GM23338 (cell line): ENCODE measurements around the gene BAMBI. TPM values are rescaled to one million over a fixed set of nuclear protein-coding genes. Genes with fewer than 3 reads are reported as not detected.

Source experiments
- ATAC-seq: fragments of 200-7000 bp; cut with Tn5 transposase; 3 replicates; pipeline ENCODE4 v1.9.1; 2020
- DNase-seq: peaks from one replicate; pipeline ENCODE4 v3.0.0-alpha.2; 2015; ENCODE audit warnings: low spot score
- H2AFZ ChIP-seq: fragments of 200-600 bp; sonication (generic); 2 replicates; pipeline ENCODE4 v1.8.0; 2016; ENCODE audit warnings: antibody characterized with exemption, mild to moderate bottlenecking, moderate library complexity
- H3F3A ChIP-seq: fragments of 200-600 bp; sonication (generic); replicated peaks from 2 replicates; pipeline ENCODE4 v1.8.0; 2017; ENCODE audit warnings: antibody characterized with exemption, mixed run types, low read depth
- H3K27ac ChIP-seq: fragments of 200-600 bp; sonication (generic); 2 replicates; pipeline ENCODE4 v1.6.1; 2016; ENCODE audit warnings: low read depth
- H3K27me3 ChIP-seq: fragments of 200-600 bp; sonication (generic); 2 replicates; pipeline ENCODE4 v1.8.0; 2016; ENCODE audit warnings: mild to moderate bottlenecking, mixed run types, moderate library complexity; ENCODE audit not compliant: insufficient read depth
- H3K36me3 ChIP-seq: fragments of 200-600 bp; sonication (generic); 2 replicates; pipeline ENCODE4 v1.8.0; 2016; ENCODE audit warnings: mild to moderate bottlenecking; ENCODE audit not compliant: insufficient read depth
- H3K4me1 ChIP-seq: fragments of 200-600 bp; sonication (generic); 2 replicates; pipeline ENCODE4 v1.8.0; 2016; ENCODE audit warnings: mild to moderate bottlenecking, moderate library complexity; ENCODE audit not compliant: insufficient read depth
- H3K4me2 ChIP-seq: fragments of 200-600 bp; sonication (generic); 2 replicates; pipeline ENCODE4 v1.7.1; 2017; ENCODE audit warnings: mixed run types
- H3K4me3 ChIP-seq: fragments of 200-600 bp; sonication (generic); 2 replicates; pipeline ENCODE4 v1.6.1; 2016; ENCODE audit warnings: mixed run types
- H3K79me2 ChIP-seq: fragments of 200-600 bp; sonication (generic); replicated peaks from 2 replicates; pipeline ENCODE4 v1.8.0; 2017; ENCODE audit warnings: mild to moderate bottlenecking; ENCODE audit not compliant: insufficient read depth
- H3K9me2 ChIP-seq: fragments of 200-600 bp; sonication (generic); 2 replicates; pipeline ENCODE4 v1.8.0; 2017; ENCODE audit not compliant: insufficient read depth
- H4K20me1 ChIP-seq: fragments of 200-600 bp; sonication (generic); replicated peaks from 2 replicates; pipeline ENCODE4 v1.8.0; 2017; ENCODE audit warnings: mild to moderate bottlenecking; ENCODE audit not compliant: insufficient read depth
- H3K27ac Mint-ChIP-seq: 2 replicates; pipeline ENCODE4 v1.8.0; 2020; ENCODE audit warnings: inconsistent platforms, mild to moderate bottlenecking, moderate library complexity, mixed read lengths
- H3K27me3 Mint-ChIP-seq: 3 replicates; pipeline ENCODE4 v1.8.0; 2022; ENCODE audit warnings: low read depth, mild to moderate bottlenecking, moderate library complexity, mixed read lengths, inconsistent platforms; ENCODE audit not compliant: insufficient read depth, poor library complexity
- H3K36me3 Mint-ChIP-seq: 3 replicates; pipeline ENCODE4 v1.8.0; 2021; ENCODE audit warnings: low read depth, mild to moderate bottlenecking, inconsistent platforms, moderate library complexity, mixed read lengths
- H3K4me1 Mint-ChIP-seq: 3 replicates; pipeline ENCODE4 v1.8.0; 2020; ENCODE audit warnings: mild to moderate bottlenecking, inconsistent platforms, mixed read lengths
- H3K4me3 Mint-ChIP-seq: 3 replicates; pipeline ENCODE4 v1.8.0; 2021; ENCODE audit warnings: moderate library complexity, mild to moderate bottlenecking, inconsistent platforms, mixed read lengths
- H3K9me3 Mint-ChIP-seq: 3 replicates; pipeline ENCODE4 v1.8.0; 2020; ENCODE audit warnings: moderate library complexity, mild to moderate bottlenecking, inconsistent platforms, mixed read lengths
- EZH2 ChIP-seq: fragments of 200-600 bp; sonication (generic); IDR thresholded peaks from one replicate; pipeline ENCODE4 v1.8.0; 2017; ENCODE audit warnings: antibody characterized with exemption, mild to moderate bottlenecking, low read depth; ENCODE audit not compliant: unreplicated experiment
- EZH2phosphoT487 ChIP-seq: fragments of 200-600 bp; sonication (generic); IDR thresholded peaks from one replicate; pipeline ENCODE4 v1.8.1; 2018; ENCODE audit warnings: antibody characterized with exemption; ENCODE audit not compliant: unreplicated experiment
- POLR2AphosphoS5 ChIP-seq: IDR thresholded peaks from 2 replicates; pipeline ENCODE4 v1.6.1; 2016; ENCODE audit warnings: antibody characterized with exemption, low read depth
- STAT1 ChIP-seq: IDR thresholded peaks from one replicate; pipeline ENCODE4 v1.6.1; 2016; ENCODE audit warnings: antibody characterized with exemption; ENCODE audit not compliant: unreplicated experiment
- ZNF331 ChIP-seq: fragments of 250-450 bp; sonication (Bioruptor Pico); IDR thresholded peaks from 2 replicates; pipeline ENCODE4 v1.5.0; 2020; ENCODE audit warnings: low read depth, mild to moderate bottlenecking, moderate library complexity
- polyA plus RNA-seq: library from polyadenylated mRNA; unstranded; fragments of >200 nt; fragmentation: Nextera tagmentation; extraction: Ambion mirVana; gene quantifications from 2 replicates; pipeline ENCODE4 v1.2.1, GENCODE V29; 2016
- total RNA-seq: library from RNA; depleted of rRNA; stranded (reverse); fragments of >200 nt; shearing (Covaris generic); gene quantifications from 2 replicates; pipeline ENCODE4 v1.2.3, GENCODE V29; 2014
- TF ChIP-seq, protein P1 (sequence below): fragments of 250-450 bp; sonication (Bioruptor Pico); IDR thresholded peaks from 2 replicates; pipeline ENCODE4 v1.5.0; 2020; ENCODE audit warnings: mild to moderate bottlenecking, moderate library complexity

BAMBI gene
- total and polyA plus RNA-seq, 2 experiments from 2014 or later: 20.1 to 37.5 TPM

- ATAC-seq: peak; percentile 43
- peak overlapping the region; percentile 92 for H3K4me2 ChIP-seq
- peaks cover 8% of the 10 kb centered on the region; the same call in 2 of the 3 replicates for H3K36me3 Mint-ChIP-seq
- TF ChIP-seq, protein P1, sequence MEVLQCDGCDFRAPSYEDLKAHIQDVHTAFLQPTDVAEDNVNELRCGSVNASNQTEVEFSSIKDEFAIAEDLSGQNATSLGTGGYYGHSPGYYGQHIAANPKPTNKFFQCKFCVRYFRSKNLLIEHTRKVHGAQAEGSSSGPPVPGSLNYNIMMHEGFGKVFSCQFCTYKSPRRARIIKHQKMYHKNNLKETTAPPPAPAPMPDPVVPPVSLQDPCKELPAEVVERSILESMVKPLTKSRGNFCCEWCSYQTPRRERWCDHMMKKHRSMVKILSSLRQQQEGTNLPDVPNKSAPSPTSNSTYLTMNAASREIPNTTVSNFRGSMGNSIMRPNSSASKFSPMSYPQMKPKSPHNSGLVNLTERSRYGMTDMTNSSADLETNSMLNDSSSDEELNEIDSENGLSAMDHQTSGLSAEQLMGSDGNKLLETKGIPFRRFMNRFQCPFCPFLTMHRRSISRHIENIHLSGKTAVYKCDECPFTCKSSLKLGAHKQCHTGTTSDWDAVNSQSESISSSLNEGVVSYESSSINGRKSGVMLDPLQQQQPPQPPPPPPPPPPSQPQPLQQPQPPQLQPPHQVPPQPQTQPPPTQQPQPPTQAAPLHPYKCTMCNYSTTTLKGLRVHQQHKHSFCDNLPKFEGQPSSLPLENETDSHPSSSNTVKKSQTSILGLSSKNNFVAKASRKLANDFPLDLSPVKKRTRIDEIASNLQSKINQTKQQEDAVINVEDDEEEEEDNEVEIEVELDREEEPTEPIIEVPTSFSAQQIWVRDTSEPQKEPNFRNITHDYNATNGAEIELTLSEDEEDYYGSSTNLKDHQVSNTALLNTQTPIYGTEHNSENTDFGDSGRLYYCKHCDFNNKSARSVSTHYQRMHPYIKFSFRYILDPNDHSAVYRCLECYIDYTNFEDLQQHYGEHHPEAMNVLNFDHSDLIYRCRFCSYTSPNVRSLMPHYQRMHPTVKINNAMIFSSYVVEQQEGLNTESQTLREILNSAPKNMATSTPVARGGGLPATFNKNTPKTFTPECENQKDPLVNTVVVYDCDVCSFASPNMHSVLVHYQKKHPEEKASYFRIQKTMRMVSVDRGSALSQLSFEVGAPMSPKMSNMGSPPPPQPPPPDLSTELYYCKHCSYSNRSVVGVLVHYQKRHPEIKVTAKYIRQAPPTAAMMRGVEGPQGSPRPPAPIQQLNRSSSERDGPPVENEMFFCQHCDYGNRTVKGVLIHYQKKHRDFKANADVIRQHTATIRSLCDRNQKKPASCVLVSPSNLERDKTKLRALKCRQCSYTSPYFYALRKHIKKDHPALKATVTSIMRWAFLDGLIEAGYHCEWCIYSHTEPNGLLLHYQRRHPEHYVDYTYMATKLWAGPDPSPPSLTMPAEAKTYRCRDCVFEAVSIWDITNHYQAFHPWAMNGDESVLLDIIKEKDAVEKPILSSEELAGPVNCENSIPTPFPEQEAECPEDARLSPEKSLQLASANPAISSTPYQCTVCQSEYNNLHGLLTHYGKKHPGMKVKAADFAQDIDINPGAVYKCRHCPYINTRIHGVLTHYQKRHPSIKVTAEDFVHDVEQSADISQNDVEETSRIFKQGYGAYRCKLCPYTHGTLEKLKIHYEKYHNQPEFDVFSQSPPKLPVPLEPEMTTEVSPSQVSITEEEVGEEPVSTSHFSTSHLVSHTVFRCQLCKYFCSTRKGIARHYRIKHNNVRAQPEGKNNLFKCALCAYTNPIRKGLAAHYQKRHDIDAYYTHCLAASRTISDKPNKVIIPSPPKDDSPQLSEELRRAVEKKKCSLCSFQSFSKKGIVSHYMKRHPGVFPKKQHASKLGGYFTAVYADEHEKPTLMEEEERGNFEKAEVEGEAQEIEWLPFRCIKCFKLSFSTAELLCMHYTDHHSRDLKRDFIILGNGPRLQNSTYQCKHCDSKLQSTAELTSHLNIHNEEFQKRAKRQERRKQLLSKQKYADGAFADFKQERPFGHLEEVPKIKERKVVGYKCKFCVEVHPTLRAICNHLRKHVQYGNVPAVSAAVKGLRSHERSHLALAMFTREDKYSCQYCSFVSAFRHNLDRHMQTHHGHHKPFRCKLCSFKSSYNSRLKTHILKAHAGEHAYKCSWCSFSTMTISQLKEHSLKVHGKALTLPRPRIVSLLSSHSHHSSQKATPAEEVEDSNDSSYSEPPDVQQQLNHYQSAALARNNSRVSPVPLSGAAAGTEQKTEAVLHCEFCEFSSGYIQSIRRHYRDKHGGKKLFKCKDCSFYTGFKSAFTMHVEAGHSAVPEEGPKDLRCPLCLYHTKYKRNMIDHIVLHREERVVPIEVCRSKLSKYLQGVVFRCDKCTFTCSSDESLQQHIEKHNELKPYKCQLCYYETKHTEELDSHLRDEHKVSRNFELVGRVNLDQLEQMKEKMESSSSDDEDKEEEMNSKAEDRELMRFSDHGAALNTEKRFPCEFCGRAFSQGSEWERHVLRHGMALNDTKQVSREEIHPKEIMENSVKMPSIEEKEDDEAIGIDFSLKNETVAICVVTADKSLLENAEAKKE (CRISPR knock-in tag): no peak
- TF ChIP-seq ZNF331 (CRISPR knock-in tag) (no peak), EZH2phosphoT487 (no peak), POLR2AphosphoS5 (no peak), STAT1 (no peak), EZH2 (no peak)
- H3K4me3 Mint-ChIP-seq: peak overlapping the region; percentile 86
- H3K4me1 ChIP-seq: peaks cover 31% of the 10 kb centered on the region
- no peaks in the 10 kb centered on the region for H3K36me3 ChIP-seq
- H2AFZ ChIP-seq: peak overlapping the region; percentile 2
- no peaks in the 10 kb centered on the region for H3K9me2 ChIP-seq
- H3K27me3 ChIP-seq: no peaks in the 10 kb centered on the region; the same call in 1 of the 2 replicates
- peaks cover 31% of the 10 kb centered on the region for H4K20me1 ChIP-seq
- H3K79me2 ChIP-seq: peaks cover 38% of the 10 kb centered on the region
- peaks cover 33% of the 10 kb centered on the region for H3K4me1 Mint-ChIP-seq
- H3K27me3 Mint-ChIP-seq: peaks cover 16% of the 10 kb centered on the region
- H3K27ac ChIP-seq: no peak overlapping the region
- H3F3A ChIP-seq: no peaks in the 10 kb centered on the region
- H3K4me3 ChIP-seq: peak overlapping the region; percentile 98
- H3K9me3 Mint-ChIP-seq: no peaks in the 10 kb centered on the region
- H3K27ac Mint-ChIP-seq: peak overlapping the region; percentile 73; the same call in 1 of the 2 replicates
- DNase-seq: peak; percentile 78
Measured at GRCh38 chr10:28676326-28676967, 874 bp upstream of the BAMBI start.
